NCI-H460 (cell line): ENCODE data around the gene HIC2. TPM values are rescaled to one million over a fixed set of nuclear protein-coding genes. Genes with fewer than 3 reads are reported as not detected.
"Not testable (repeated sequence)": the region's sequence is repeated elsewhere in the genome, so short reads cannot be mapped to it uniquely, and the experiment has no call there.

ENCODE experiments used
- DNase-seq: peaks from one replicate; pipeline ENCODE4 v3.0.0-alpha.2; 2016; ENCODE audit warnings: low read depth; ENCODE audit errors: extremely low read depth
- polyA plus RNA-seq: library from polyadenylated mRNA; depleted of rRNA; stranded (reverse); fragments of >200 nt; gene quantifications from 2 replicates; pipeline ENCODE4 v1.2.3, GENCODE V29; 2014; cell fraction: nucleus; rRNA removed
- total RNA-seq: library from RNA; depleted of rRNA; stranded (reverse); fragments of >200 nt; shearing (Covaris generic); gene quantifications from 2 replicates; pipeline ENCODE4 v1.2.3, GENCODE V29; 2014; rRNA removed

The HIC2 gene, protein sequence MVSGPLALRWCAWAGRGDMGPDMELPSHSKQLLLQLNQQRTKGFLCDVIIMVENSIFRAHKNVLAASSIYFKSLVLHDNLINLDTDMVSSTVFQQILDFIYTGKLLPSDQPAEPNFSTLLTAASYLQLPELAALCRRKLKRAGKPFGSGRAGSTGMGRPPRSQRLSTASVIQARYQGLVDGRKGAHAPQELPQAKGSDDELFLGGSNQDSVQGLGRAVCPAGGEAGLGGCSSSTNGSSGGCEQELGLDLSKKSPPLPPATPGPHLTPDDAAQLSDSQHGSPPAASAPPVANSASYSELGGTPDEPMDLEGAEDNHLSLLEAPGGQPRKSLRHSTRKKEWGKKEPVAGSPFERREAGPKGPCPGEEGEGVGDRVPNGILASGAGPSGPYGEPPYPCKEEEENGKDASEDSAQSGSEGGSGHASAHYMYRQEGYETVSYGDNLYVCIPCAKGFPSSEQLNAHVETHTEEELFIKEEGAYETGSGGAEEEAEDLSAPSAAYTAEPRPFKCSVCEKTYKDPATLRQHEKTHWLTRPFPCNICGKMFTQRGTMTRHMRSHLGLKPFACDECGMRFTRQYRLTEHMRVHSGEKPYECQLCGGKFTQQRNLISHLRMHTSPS
- 1.7 and 1.9 TPM in 2 replicates for total RNA-seq
- polyA plus RNA-seq, result 2.9 and 3.6 TPM in 2 replicates

DNA sequence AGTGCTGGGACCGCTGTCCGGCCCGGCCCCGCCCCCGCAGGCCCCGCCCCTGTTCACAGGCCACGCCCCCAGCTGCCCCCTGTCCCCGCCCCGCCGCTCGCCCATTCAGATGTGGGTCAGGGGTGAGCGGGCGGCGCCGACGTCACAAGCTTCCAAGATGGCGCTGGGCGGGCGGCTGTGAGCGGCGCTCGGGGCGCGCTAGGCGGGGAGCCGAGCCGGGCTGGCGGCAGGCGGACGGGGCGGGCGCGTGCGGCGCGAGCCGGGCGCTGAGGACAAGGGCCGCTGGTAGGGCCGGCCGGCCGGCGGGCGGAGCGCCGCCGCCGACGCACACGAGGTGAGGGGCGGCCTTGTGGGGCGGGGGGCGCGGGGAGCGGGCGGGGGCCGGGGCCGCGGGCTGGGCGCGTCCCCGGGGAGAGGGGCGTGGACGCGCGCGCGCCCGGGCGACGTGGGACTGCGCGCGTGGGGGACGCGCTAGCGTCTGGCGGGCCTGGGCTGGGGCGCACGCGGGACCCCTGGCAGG, at the start of gene HIC2:
TSS of gene HIC2 (plus strand) at position 145 of the 520 bp plus-strand sequence. CDS start 25,461 bp downstream, outside the sequence.
- not testable (repeated sequence) for DNase-seq

DNA sequence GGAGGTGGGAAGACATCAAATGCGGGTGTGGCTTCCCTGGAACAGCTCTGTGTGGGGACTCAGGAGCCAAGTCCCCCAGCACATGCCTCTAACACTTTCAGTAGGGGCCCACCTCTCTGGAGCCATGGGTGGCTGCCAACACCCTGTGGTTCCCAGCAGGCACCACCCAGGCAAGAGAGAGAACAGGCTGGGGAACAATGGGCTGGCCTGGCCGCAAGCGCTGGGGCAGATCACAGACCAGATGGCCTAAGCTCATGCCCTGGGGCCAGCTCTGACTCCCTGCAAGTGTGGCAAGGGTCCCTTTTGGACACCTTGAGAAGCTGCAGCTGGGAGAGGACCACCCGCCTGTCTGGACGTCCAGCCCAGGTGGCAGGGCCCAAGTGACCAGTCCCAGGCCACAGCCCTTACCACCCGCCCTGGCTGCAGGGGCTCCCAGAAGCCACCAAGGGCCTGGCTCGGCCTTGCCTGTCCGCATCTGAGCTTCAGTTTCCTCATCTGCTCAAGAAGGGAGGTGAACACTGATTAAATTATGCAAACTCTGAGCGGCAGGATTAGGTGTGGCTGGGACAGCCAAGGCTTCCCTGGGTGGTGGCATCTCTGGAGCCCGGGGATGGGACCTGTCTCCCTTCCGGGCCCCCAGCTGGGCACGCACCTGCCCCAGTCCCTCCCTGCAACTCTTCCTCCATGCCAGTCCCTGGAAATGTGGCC, 48.4 kb upstream of the HIC2 start:
- DNase-seq, result not testable (repeated sequence)

DNA sequence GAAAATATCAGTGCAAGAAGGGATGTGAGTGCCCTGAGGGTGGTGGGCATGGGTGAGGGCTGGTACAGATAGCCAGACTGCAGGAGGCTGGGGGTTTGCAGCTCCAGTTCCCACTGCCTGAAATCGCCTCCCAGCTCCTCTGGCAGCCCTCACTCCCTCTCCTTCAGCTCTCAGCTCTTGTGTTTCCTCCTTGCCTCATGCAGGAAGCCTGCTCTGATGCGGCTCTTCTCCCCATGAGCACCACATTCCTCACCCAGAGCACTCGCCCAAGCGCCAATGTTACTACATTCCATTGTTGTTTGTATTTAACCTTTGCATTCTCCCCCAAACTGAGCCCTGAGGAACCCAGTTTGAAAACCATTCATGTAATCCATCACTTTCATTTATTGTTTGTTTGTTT, 41.3 kb upstream of the HIC2 start:
- DNase-seq, result not testable (repeated sequence)

DNA sequence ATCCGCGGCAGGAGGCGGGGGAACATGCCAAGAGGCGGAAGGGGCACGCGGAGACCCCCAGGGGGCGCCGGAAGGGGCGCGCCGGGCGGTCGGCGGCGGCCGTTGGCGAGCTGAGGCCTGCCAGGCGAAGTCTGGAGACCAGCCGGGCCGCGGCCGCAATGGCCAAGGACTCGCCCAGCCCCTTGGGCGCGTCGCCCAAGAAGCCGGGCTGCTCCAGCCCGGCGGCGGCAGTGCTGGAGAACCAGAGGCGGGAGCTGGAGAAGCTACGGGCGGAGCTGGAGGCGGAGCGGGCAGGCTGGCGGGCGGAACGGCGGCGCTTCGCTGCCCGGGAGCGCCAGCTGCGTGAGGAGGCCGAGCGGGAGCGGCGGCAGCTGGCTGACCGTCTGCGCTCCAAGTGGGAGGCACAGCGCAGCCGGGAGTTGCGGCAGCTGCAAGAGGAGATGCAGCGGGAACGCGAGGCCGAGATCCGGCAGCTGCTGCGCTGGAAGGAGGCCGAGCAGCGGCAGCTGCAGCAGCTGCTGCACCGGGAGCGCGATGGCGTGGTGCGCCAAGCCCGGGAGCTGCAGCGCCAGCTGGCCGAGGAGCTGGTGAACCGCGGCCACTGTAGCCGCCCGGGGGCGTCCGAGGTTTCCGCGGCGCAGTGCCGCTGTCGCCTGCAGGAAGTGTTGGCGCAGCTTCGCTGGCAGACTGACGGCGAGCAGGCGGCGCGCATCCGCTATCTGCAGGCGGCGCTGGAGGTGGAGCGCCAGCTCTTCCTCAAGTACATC, 33.3 kb upstream of the HIC2 start, which contains the start of gene RIMBP3B:
TSS of gene RIMBP3B (plus strand) at position 51 of the 767 bp plus-strand sequence. CDS start at position 159, 108 bp downstream.
- DNase-seq, result not testable (repeated sequence)

DNA sequence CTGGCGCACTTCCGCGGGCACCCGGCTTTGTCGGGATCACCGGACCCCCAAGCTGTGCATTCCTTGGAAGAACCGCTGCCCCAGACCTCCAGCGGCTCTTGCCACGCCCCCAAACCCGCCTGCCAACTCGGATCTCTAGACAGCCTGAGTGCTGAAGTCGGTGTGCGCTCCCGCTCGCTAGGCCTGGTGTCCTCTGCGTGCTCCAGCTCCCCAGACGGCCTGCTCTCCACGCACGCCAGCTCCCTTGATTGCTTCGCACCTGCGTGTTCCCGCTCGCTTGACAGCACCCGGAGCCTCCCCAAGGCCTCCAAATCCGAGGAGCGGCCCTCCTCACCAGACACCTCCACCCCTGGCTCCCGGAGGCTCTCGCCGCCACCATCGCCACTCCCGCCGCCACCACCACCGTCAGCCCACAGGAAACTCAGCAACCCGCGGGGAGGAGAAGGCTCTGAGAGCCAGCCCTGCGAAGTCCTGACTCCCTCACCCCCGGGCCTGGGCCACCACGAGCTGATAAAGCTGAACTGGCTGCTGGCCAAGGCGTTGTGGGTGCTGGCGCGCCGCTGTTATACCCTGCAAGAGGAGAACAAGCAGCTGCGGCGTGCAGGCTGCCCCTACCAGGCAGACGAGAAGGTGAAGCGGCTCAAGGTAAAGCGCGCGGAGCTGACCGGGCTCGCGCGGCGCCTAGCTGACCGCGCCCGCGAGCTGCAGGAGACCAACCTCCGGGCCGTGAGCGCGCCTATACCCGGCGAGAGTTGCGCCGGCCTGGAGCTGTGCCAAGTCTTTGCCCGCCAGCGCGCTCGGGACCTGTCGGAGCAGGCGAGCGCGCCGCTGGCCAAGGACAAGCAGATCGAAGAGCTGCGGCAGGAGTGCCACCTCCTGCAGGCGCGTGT, 32.5 kb upstream of the HIC2 start:
- not testable (repeated sequence) for DNase-seq

DNA sequence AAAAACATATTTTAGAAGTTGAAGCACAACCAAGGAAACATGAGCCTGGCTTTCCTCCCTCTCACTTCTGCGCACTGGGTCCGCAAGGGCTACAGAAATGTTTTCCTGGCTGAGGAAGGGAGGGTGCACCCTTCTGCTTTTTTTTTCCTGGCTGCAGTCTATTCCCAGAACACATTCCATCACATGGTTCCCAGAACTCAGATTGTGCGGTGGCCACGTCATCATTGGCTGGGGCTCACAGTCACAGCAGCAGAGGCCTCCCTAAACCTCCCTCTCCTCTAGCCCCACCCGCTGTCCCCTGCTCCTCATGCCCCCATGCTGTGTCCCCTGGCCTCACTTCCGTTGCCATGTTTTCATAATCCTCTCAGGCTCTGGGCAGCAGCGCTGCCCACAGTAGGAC, 27.7 kb upstream of the HIC2 start:
- not testable (repeated sequence) for DNase-seq

DNA sequence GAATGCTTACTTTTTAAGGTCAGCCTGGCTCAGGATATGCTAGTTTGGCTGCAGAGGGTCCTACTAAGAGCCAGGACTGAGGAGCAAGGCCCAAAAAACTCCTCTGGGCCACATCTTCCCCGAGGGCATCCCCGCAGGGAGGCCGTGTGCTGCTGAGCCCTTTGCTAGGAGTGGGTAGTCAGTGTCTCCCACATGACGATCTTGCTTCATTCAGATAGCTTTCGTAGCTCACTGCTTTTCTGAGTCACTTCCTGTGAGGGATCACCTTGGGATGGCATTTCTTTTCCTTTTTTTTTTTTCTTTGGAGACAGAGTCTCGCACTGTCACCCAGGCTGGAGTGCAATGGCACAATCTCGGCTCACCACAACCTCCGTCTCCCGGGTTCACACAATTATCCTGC, 27.2 kb upstream of the HIC2 start:
- not testable (repeated sequence) for DNase-seq

DNA sequence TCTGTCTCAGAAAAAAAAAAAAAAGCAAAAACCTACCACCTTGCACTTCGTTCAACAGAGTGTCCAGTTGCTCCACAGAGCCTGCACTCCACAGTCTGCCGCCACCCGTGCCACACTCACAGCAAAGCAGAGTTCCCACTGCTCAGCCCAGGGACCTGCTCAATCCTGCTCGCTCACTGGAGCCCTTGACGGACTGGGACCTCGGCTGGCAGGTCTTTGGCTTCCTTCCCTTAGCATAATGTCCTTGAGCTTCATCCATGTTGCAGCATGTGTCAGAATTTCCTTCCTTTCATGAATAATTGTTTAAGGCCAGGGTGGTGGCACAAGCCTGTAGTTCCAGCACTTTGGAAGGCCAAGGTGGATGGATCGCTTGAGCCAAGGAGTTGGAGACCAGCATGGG, 22.6 kb upstream of the HIC2 start:
- not testable (repeated sequence) for DNase-seq

DNA sequence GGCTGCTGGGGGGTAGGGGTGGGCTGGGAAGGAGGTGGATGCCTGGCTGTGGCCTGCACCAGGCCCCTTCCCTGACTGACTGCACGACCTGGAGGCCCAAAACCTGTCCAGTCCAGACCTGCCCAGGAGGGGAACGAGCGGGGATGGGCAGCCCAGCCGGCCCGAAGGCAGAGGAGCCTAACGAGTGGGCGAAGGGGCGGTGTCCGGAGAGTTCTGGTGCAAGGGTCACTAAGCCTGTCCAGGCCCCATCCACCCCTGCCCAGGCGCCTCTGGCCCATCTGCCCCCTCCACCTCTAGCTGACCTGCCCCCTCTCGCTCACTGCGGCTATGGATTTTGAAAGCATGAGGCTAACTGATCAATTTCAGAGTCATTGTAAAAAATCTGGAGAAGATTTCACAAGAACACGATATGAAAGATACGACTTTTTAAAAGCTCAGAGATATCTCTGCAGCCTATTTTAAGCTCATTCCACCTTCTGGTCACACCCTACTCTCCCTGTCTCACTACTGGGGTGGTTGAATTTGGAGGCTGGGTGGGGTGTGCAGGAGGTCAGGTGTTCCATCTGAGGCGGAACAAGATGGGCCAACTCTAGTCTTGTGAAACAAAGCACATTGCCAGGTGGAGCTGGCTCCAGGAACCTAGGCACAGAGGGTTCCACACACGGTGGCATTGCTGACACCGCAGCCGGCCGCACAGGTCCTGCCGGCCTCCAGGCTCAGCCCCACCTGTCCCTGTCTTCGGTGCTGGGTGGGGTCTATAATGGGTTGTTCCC, 15.8 kb upstream of the HIC2 start:
- DNase-seq, result not testable (repeated sequence)

DNA sequence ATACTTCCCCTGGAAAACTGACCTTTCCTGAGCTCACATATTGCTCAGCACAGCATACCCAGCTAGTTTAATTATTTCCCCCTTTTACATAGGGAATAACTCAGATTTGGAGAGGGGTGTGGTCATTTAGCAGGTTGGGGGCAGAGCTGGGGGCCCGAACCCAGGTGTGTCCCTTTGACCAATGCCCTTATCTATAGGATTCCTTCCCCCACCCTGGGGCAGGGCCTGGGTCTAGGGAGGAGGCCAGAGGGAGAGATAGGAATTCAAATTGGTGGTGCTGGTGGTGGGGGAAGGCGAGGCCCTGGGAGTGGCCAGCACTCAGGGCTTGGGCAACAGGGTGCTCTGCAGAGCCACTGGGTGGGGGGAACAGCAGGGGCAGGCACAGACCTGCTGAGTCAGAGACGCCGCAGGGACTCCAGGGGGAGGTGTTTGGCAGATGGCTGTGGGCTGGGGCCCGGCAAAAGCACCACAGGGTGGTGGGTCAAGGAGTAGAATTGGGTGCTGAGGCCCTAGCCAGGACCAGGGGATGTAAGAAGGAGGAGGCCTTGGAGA, 14.3 kb upstream of the HIC2 start:
- DNase-seq, result not testable (repeated sequence)

DNA sequence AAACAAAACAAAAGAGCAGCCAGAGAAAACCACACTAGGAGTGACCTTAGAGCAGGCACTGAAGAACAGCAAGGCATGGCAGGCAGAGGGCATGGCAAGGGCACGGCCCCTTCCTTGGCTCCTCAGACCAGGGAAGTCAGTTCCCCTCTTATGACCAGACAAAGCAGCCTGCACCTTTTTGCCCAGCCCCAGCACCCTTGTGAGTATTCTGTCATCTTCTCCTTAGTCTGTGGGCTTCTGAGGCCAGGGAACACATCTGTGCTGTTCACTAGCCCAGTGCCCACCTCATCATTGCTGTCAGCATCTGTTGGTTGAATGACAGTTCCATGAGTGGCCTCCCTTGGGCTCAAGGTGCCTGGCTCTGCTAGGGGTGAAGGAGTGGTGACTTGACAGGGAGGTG, 10.0 kb upstream of the HIC2 start:
- DNase-seq, result not testable (repeated sequence)

DNA sequence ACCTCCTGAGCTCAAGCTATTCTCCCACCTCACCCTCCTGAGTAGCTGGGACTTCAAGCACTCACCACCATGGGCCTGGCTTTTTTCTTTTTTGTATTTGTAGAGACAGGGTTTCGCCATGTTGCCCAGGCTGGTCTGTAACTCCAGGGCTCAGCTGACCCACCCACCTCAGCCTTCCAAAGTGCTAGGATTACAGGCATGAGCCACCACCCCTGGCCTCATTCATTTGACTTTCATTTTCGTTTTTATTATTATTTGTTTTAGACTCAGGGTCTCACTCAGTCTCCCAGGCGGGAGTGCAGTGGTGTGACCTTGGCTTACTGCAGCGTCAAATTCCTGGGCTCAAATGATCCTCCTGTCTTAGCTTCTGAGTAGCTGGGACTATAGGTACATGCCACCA, 9.4 kb upstream of the HIC2 start:
- not testable (repeated sequence) for DNase-seq

DNA sequence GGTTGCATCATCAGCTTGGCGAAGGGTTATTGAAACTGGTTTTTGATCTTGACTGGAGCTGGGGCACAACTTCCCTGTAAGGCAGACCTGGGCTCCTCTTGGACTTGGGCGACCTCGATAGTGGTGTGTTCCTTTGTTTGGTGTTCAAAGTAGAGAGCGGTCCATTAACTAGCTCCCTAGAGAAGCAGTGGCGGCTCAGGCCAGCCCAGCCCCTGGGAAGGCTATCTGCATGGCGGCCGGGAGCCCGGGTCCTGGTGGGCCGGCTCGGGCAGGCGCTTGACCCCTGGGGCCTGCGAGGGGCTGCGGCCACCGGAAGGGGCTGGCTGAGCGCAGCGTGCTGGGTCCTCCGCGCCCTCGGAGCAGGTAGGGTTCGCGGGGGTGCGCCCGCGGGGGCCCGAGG, 796 bp upstream of the HIC2 start:
- not testable (repeated sequence) for DNase-seq

DNA sequence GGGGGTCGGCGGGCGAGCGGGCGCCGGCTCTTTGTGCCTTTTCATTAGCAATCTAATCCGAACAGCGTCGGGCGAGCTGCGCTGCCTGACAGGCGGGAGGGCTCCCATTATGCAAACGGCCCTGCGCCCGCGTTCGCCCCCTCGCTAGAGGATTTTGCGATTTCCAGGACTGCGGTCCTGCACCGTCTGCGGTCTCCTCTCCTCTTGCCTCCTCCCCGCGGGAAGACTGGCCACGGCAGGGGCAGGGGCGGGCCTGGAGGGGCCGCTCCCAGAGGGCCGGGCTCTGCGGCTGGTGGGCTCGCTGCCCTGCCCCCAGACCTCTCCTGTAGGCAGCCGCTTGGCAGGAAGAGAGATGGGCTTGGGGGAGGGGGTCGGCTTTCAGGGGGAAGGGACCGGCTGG, 682 bp downstream of the HIC2 start:
- not testable (repeated sequence) for DNase-seq

DNA sequence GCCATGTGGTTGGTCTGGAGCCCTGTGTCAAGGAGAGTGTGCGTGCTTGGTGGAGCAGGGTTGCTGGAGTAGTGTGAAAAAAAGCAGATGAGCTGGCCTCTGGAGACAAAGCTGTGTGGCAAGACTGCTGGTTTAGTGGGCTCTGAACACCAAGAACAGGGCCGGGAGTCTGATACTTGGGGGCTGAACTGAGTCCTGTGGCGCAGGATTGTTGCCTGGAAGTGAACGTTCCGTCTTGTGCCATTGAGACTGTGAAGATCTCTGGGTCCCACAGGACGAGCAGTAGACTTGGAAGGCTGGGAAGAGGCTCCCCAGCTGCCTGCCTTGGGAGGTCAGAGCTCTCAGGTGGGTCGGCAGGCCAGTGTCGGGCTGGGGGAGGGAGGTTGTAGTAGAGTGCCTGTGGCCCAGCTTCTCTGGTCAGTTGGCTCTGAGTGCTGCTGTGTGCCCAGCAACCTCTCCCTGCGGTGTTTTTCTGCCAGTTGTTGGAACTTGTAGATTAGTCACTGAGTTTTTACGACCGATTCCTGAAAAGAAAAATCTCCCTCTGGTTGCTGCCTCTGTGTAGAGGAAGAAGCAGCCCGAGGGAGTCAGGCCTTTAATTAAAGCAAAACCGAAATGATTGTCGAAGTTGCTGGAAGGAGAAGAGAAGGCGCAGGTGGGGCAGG, 1.9 kb downstream of the HIC2 start:
- not testable (repeated sequence) for DNase-seq

DNA sequence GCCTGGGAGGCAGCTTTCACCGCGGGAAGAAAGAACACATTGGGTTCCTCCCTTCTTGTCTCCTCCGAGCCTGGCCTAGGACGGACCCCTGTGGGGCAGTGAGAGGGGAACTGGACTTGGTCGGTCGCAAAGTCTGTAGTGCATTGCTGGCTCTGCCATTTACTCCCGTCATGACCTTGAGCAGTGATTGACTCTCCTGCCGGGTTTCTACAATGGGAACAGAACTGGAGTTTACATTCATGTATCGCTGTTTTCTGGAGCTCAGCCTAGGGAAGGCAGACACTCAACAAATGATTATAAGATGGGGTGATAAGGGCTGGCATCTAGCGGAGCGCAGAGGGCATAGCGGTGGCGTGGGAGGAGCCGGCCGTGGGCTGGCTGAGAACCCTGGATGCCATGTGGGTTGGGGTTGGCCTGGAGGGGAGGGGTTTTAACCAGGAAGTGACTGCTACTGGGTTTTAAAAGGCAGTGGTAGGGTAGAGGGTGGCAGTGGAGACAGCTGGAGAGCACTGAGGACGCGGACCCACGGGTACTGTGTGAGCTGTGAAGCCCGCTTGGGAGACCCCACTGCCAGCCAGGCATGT, 3.1 kb downstream of the HIC2 start:
- DNase-seq, result not testable (repeated sequence)

DNA sequence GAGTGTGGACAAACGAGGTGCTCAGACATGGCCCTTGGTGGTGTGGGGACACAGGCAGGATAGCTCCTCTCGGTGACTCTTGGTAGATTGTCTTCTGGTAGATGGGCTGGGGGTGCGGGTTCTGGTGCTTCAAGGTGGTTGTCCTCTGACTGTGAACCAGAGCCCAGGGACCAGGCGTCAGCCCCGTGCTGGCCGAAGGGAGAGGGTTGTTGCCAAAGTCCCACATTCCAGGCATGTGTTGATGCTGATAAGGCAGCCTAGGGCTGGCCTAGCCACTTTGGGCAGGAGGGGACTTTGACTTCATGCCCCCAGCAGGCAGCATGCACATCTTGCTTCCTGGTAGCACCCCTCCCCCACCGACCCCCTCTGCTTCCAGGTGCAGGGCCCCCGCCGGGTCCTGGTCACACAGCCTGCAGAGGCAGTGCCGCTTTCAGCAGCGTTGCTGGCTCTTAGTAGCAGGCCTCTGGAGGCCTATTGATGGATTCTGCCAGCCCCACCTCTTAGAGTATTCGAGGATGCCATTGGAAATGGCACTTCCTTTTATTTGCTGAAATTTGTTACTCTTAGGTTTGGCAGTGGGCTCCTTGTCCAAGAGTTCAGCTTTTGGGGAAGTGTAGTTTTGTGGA, 7.0 kb downstream of the HIC2 start:
- not testable (repeated sequence) for DNase-seq
